Endothelial cell of umbilical vein (primary cell): Measurements from ENCODE around the gene TESPA1.
"Not testable (repeated sequence)": the region's sequence is repeated elsewhere in the genome, so short reads cannot be mapped to it uniquely, and the experiment has no call there.

ENCODE experiments used
- EZH2 ChIP-seq: IDR thresholded peaks from 2 replicates; pipeline ENCODE4 v1.6.1; 2012; ENCODE audit warnings: borderline replicate concordance, low read depth, mild to moderate bottlenecking, moderate library complexity, low read length, inconsistent platforms; ENCODE audit not compliant: severe bottlenecking
- GATA2 ChIP-seq: IDR thresholded peaks from 2 replicates; pipeline ENCODE4 v1.7.0; 2011; ENCODE audit warnings: low read depth, mild to moderate bottlenecking, moderate library complexity, mixed read lengths, low read length; ENCODE audit not compliant: insufficient read length, insufficient read depth
- JUN ChIP-seq: IDR thresholded peaks from 2 replicates; pipeline ENCODE4 v1.6.1; 2011; ENCODE audit warnings: borderline replicate concordance, low read depth; ENCODE audit not compliant: insufficient read length, insufficient read depth
- MYC ChIP-seq: IDR thresholded peaks from one replicate; pipeline ENCODE4 v1.6.1; 2011; ENCODE audit warnings: mild to moderate bottlenecking, low read depth, low read length
- POLR2A ChIP-seq: IDR thresholded peaks from 2 replicates; pipeline ENCODE4 v1.6.1; 2012; ENCODE audit warnings: low read depth, mild to moderate bottlenecking, control low read depth, low read length
- POLR2AphosphoS5 ChIP-seq: IDR thresholded peaks from 2 replicates; pipeline ENCODE4 v1.6.1; 2012; ENCODE audit warnings: low read depth, mild to moderate bottlenecking, control low read depth, low read length, moderate library complexity; ENCODE audit not compliant: insufficient read depth
- TF ChIP-seq, protein P1 (sequence below), 2 donors: IDR thresholded peaks; 1 replicate in 1 of 2; 2 replicates in 1 of 2; pipeline ENCODE4 v1.5.1; 2011; ENCODE audit warnings: low read length in 2 of 2, mild to moderate bottlenecking in 2 of 2, moderate library complexity in 2 of 2, control low read depth in 1 of 2, inconsistent platforms in 1 of 2, low read depth in 1 of 2; ENCODE audit not compliant: insufficient read depth in 1 of 2; ENCODE audit errors: extremely low read depth in 1 of 2
- TF ChIP-seq, protein P2 (sequence below): IDR thresholded peaks from 2 replicates; pipeline ENCODE4 v1.6.1; 2011; ENCODE audit not compliant: insufficient read depth, insufficient read length

DNA sequence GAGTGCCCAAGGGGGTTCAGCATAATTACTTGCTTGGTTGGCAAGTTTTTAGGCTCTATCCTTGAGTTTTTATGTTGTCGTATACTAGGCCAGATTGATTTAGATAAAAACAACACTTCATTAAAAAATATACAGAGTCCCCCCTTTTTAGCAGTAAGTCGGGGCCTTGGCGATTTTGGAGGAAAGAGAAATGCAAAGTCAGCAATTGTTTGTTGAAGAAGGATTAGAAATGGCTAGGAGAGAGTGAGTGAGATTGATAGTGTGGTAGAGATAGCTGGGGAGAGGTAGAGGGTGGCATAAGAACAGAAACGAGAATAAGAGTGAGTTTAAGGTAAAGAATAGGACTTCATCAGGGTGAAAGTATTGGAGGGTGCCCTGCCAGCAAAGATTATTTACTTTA is 41.3 kb downstream of the TESPA1 start:
- TF ChIP-seq, protein P1, sequence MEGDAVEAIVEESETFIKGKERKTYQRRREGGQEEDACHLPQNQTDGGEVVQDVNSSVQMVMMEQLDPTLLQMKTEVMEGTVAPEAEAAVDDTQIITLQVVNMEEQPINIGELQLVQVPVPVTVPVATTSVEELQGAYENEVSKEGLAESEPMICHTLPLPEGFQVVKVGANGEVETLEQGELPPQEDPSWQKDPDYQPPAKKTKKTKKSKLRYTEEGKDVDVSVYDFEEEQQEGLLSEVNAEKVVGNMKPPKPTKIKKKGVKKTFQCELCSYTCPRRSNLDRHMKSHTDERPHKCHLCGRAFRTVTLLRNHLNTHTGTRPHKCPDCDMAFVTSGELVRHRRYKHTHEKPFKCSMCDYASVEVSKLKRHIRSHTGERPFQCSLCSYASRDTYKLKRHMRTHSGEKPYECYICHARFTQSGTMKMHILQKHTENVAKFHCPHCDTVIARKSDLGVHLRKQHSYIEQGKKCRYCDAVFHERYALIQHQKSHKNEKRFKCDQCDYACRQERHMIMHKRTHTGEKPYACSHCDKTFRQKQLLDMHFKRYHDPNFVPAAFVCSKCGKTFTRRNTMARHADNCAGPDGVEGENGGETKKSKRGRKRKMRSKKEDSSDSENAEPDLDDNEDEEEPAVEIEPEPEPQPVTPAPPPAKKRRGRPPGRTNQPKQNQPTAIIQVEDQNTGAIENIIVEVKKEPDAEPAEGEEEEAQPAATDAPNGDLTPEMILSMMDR (IDR thresholded peaks at IDR 0.05; ENCODE audit: extremely low read depth in 1 of 2, insufficient read depth in 1 of 2, low read depth in 1 of 2, low read length in 2 of 2), result not testable (repeated sequence)
- TF ChIP-seq GATA2, POLR2AphosphoS5, POLR2A, EZH2, JUN, MYC: not testable (repeated sequence)
- TF ChIP-seq, protein P2, sequence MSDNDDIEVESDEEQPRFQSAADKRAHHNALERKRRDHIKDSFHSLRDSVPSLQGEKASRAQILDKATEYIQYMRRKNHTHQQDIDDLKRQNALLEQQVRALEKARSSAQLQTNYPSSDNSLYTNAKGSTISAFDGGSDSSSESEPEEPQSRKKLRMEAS, result not testable (repeated sequence)
